Hematopoietic multipotent progenitor cell treated with erythropoietin and hydrocortisone succinate and interleukin-3 and kit ligand, for 17 days (in vitro differentiated cells): ENCODE measurements around the gene PAX8.

Source experiments
- DNase-seq: peaks from one replicate; pipeline ENCODE4 v3.0.0-alpha.2; 2015; ENCODE audit warnings: low spot score

PAX8 gene

DNA sequence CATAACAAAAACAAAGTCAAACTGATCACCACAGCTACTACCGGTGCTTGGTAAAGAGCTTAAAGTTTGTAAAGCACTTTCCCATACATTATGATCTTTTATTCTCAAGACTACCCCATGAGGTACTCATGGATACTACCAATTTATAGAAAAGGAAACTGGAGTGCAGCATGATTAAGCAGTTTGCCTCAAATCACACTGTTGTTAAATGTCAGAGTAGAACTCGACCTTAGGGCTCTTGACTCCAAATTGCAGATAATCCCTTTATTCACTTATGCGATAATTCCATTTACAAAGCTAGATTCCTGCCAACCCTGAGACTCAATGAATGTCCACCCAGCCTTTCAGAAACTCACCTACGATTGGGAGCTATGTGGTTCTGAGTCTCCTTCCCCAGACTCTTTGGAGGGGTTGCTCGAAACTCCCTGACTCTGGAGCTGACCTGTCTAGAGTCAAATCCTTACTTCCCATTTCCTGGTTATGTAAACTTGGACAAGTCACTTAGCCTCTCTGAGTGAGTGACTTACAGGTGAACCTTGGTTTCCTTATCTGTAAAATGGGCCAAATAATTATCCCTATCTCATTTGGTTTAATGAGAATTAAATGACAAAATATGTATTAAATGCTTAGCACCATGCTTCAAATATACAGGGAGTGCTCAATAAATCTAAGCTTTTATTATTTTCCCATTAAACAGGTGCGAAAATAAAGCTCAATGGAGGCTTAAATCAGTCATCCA, 57.6 kb downstream of the PAX8 start:
- no peak for DNase-seq

DNA sequence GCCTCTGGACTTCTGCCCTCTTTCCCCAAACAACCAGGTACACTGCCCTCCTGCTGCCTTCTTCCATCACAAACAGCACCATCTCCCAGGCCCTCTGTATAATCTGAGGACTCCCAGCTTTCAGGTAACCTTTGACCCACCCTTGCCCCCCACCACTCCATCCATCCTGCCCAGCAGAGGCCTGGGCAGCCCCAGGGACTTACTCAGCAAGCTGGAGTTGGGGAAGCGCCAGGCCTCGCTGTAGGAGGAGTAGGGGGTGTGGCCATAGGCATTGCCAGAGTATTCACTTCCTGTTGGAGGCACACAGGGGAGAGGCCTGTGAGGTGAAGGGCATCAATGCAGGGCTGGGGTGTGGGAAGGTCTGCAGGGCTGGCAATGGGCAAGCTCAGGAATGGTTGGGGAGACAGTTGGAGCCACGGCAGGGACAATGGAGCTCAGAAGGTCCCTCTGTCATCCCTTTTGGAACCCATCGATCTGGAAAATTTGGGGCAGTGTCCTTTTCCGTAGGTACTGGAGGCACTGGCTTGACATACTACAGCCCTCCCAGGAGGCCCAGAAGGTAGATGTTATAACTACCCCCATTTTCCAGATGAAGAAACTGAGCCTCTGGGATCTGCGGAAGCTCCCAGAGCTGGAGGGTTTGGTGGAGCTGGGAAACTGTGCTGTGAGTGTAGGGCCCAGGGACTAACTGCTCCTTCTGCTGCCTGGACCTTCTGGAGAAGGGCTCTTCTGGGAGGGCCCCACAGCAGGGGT, 58.7 kb downstream of the PAX8 start:
- DNase-seq: no peak

DNA sequence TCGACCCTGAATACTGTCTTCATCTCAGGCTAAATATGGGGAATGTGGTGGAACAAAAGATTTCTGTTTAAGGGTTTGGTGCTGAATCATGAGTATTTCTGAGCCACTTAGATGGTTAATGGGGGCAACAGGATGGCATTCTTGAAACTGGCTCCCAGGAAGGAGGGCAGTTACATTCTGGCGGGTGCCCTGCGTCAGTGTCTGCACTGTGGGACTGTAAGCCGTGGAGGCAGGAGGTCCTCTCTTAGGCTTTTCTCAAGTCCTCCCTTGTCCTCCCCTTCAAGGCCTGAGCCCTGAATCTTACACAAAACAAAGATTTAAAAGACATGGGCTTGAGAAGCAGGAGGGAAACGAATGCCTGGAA, 59.2 kb downstream of the PAX8 start:
- no peak for DNase-seq

DNA sequence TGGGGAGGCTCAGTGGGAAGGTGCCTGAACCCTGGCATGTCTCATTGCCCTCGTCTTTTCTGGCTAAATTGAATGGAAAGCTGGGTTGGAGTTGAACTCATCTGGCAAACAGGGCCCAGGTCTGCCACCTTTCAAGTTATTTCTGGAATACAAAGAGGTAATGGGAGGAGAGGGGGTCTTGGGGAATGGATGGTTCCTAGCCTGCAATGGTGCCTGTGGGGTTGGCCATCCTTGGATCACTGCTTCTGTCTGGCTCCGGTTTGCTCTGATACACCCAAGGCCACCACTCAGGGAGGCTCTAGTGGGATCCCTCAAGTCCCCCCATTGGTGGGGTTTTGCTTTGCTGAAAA, 59.7 kb downstream of the PAX8 start:
- no peak for DNase-seq

DNA sequence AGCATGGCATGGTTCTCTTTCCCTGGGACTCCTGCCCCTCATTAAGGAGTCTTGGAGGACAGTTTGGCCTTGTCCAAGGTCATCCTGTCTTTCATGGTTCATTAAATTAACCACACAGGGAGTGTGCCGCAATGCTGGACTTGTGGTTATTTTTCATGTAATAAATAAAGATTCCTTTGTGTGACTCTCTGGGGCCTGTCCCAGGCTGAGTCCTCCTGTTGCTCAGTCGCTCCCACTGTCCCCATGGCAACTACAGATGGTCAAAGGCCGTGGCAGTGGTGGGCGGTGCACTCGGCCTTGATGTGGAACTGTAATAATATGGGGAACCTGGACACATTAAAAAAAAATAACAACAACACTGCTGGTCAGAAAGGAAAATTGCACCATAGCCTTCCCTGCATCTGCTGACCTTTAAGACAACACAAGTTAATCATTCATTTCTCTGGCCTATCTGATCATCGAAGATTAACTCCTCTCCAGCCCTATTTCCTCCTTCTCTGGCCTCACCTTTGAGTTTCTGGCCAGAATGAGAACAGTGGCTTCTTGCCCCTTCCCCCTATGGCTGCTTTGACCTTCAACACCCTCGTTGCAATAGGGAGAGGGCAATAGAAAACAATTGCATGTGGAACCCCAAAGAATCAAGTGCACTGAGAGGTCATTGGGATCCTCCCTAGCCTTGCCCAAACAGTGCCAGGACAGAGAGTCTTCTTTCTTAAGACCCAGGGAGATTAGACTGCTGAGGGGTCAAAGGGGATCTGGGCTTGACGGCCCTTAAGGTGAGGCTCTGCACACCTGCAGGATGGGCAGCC, 60.2 kb downstream of the PAX8 start:
- no peak for DNase-seq

DNA sequence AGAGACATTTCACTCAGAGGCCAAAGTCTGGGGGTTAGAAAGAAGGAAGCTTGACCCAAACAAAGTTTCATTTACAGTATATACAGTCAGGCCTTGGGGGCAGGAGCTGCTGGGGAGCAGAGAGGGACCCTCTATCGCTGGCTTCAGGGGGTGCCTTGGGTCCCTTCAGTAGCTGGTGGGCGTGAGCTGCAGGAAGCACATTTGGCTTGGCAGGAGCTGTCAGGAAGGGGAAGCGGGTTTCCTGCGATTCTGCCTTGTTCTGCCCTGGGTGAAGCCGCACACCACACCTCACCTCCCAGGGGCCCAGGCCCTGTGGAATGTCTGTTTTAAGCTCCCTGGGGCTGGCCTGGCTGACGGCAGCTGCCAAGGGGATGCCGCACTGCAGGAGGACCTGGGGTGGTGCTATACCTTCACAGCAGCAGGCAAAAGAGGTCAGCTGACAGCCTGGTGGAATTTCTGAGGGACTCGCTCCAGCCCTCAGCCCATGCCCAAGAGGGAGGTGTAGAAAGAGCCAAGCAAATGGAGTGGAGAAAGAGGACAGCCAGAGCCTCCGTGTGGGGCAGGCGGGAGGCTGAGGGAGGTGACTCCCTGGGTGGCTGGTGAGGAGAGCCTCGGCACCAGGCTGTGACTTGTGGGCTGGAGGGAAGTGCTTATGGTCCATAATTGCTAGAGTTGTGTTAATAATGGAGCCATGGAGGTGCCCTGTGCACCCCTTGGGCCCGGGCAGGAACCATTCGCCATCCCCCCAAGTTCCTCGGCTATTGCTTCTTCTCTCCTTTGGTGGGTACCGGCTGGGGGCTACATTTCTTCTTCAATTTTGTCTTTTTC, 61.1 kb downstream of the PAX8 start:
- DNase-seq: no peak

DNA sequence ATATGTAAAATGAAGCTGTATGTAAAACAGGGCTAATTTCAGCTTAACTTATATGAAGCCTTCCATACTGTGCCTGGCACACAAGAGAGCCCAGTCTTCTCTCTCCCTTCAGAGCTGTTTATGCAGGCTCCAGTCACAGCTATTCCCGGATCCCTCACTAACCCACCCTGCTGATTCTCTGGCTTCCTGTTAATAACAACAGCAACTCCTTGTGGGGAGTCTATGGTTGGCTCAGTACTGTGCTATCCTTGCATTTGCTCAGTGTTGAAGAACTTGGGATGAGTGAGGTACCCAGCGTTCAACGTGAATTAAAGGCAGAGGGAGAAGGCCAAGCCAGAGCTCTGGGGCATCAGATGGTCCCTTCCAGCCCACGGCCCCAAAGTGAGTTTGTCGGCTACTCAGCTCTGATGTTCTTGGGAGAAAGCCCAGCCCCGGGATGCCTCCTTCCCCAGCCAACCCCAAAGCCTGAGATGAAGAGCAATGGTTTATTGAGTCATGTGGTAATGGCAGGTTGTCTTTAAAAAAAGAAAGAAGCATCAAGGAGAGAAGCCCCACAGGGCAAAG, 61.7 kb downstream of the PAX8 start:
- no peak for DNase-seq

DNA sequence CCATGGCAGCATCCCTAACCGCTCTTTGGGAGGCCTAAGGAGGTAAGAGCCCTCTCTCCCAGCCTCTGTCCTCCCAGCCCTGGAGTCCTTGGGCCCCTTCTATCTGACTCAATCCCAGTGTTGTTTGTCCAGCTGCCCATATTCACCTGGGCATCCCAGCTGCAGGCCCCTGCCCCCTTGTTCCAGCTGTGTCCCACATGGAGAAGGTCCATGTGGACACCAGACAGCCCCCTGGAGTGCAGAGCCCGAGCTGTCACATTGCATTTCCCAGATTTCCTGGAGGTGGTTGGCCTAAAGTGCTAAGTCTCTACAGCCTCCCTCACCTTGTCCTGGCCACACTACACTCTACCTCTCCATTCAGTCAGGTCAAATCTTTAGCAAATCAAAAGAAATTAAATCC, 62.4 kb downstream of the PAX8 start:
- no peak for DNase-seq

DNA sequence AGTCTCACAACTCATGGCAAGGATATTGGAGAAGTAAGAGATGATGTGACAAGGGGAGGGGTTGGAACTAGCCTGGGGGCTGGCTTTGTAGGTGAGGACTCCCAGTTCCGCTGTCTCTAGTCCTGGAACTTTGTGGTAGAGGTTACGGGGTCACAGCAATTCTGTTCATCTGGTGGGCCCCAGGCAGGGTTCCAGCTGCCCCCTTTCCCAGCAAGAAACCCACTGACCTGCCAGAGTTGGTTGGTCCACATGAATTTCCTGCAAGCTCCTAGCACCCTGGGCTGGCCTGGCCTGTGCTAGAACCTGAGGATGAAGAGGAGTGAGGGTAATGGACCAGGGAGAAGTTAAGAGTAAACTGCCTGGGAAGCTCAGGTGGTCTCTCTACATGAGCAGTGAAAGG, 63.7 kb downstream of the PAX8 start:
- DNase-seq: no peak

DNA sequence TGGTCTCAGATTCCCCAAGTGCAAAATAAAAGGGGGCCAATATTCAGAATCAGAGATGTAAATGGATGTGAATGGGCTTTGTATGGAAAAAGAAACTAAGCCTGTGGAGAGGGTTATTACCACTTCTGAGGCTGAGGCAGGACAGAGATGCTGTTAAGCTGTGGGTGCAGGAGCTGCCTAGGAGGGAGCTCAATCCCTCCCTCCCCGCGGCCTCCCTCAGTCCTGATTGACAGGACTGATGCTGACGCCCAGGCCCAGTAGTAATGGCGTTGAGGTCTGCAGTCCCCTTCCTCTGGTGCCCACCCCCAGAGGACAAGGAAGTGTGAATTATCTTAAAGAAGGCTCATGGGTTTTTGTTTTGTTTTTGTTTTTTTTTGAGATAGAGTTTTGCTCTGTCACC, 64.6 kb downstream of the PAX8 start:
- DNase-seq: no peak

DNA sequence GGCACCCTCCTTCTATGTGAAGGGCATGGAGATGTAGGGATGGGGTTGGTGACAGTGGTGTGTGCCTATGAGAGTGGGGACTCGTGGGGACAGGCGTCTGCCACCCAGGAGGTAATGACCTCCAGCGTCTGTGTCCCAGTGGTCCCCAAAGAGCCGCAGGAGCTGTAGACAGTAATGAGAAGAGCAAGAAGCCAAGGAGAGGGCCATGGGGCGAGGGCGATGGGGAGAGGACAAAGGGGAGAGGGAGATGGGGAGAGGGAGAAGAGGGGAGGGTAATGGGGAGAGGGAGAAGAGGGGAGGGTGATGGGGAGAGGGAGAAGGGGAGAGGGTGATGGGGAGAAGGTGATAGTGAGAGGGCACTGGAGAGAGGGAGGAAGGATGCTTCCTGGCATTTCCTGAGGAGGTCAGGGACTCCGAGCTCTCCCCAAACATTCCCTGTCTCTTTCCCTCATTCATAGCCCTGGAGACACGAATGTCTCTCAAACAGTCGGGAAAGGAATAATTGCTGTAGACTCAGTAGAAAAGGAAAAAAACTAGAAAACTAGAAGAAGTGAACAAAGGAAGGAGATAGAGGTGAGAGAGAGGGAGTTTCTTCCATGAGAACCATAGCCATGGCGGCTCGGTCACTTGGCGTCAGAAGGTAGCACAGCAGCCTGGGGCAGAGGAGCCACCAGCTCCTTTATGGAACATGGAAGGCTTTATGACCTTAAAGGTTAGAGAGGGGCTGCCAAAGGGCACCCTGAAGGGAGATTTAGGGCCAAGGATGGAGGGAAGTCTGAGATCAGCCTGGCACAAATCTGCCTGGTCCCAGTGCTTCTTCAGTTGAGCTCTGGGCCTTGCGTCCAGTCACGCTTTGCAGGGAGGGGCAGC, 65.4 kb downstream of the PAX8 start:
- no peak for DNase-seq

DNA sequence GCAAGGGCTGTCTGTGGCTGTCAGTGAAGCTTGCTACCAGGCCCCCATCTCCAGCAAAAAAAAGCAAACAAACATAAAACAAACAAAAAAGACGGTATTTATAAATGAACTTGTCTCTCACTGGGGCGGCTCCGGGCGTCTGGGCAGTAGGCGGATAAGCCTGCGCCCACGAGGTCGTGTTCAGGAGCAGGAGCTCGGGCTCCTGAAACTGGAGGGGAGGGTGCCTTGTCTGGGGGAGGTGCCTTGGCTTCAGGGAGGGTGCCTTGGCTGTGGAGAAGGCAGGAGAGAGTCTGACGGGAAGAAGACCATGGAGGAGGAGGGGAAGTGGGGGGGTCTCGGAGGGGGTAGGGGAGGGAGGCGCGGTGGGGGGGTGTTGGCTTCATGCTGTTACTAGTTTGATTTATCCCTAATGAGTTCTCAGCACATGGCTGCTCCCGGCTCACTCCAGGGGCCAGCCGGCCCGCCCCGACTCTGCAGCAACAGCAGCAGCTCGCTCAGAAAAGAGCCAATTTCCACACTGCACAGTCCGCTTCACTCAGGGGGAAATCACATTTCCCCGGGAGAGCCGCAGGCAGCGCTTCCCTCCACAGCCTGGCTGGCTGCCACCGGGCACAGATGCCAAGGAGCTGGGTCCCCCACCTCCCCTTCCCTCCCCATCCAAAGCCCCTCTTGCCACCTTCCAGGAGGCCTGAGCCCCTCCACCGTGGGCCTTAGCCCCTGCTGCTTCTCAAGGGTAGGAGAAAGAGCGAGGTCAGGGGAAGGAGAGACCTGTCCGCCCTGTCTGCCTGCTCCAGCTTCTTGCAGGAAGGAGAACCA, 66.3 kb downstream of the PAX8 start:
- no peak for DNase-seq

DNA sequence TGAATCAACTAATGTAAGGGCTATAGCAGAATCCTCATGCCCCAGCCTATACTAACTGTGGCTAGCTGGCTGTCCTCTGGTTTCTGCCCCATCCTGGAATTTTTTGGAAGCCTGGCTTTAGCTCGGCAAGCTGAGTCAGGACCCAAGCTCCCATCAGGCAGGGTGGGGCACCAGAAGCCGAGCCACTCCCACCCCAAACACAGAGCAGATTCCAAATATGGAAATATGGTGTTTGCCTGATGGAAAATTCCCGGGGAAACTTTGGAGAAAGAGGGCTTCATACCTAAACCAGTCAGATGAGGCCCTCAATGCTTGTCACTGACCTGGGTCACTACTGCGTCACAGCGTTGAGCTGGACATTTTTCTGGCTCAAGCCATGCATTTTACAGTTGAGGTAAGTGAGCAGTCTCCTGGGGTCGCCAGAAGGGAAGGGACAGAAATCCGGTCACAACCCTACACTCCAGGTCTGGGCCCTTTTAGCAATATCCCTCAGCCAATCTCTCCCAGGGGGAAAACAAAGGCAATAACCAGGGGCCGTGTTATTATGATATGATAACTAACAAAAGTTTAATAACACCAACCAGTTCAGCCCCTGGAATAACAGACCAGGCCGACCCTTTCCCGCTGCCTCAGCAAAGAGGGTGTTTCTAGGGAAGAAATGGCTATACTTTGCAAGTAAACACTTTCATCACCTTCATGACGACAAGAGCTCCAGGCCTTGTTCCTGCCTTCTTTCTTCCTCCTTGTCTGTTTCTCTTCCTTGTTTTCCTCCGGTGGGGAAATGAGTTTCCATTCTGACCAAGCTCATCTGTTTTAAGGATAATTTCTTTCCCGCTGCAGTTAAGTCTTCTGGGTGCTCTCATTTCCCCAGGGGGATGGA, 67.3 kb downstream of the PAX8 start:
- DNase-seq: no peak

DNA sequence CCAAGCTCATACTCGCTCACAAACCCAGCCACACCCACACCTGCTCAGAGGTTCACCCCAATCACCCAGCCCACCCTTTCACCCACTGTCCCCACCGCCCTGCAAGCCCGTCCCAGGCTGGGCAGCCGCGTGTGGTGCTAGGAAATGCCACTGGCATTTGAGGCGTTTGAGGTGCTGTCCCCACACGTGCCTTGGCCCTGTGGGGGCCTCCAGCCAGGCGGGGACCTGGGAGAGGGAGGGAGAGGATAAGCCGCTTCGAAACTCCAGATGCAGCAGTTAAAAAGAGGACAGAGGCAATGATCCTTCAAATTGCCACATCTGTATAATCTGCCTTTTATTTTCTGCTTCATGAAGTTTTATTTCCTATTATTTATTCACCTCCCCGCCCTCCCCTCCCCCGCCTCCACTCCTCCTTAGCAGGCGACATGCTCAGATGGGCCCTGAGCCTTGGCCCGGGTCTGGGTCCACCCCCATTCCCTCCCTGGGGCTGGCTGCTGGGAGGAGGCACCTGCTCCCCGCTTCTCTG, 69.0 kb downstream of the PAX8 start:
- no peak for DNase-seq

DNA sequence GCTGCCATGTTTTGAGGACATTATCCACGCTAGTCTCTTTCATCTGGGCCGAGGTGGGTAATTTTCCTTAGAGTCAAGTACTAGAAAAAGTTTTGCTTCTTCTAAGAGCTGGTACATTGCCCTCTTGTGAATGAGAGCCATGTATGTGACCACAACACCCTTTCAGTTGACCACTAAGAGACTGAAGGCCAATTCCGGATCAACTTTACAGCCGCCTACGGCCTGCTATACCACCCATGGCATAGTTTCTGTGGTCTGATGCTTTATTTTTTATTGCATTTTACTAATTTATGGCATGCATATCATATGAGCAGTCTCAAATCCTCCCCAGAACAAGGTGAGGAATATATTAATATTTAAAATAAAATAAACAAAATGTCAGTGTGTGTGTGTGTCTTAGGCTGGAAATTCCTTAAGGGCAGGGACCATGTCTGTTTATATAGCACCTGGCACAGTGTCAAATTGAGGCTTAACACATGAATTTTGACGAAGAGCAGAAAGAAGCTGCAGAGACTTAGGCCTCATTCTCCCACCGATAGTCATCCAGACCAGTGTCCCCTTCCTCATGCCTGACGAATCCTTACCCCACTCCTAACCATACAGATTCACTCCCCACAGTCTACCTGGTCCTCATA, 69.6 kb downstream of the PAX8 start:
- DNase-seq: no peak

DNA sequence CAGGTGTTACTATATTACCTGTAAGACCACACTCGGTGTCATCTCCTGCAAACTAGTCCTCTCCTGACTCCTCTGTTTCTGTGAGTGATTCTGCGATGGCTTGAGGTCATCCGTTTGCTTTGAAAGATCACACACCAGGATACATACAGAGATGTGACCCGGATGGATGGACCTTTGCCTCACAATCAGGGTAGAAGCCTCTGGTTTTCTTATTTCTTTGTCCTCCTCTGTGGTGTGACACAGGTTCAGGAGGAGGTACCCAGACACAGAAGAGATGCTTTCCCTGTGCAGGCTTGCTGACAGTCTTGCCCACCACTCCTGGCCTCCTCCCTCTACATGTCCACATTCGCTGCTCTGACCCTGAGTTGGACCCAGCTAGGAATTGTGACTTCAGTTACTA, 70.3 kb downstream of the PAX8 start:
- no peak for DNase-seq

DNA sequence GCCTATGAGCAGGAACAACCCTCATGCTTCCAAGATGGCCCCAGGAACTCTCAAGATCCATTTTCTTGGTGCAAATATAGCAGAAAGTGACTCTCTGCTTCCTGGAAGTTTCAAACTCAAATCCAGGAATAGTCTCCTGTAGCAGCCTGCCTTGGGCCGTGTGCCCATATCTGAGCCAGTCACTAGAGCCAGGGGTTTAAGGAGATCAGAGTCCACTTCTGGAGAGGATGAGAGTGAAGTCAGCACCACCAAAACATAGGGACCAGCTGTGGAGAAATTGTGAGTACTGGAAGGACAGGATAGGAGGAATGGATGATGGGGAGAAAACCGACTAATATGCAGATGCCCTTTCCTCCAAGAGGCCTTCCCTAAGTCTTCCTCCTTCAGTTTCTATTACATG, 71.7 kb downstream of the PAX8 start:
- DNase-seq: no peak

DNA sequence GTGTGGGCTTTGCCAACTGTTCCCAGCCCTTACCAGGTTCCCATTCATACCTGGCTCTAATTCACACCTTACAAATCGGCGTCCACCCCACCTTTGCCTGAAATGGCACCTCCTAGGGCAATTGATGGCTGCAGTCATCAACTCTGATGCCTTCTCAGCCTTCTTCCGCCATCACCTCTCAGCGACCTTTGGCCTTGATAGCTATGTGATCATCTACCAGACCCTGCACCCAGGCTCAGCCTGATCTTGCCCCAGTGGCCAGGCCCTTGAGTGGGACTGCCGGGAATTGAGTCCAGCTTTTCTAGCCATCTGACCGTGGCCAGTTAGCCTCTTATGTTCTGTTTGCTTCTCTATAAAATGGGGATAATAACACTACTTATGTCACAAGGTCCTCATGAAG, 72.5 kb downstream of the PAX8 start:
- DNase-seq: no peak
